AG09309 (cell line): ENCODE data around the gene ACSM4.

ENCODE experiments used
- DNase-seq: peaks from one replicate; pipeline ENCODE4 v3.0.0-alpha.2; 2010; ENCODE audit warnings: low read depth
- H3K4me3 ChIP-seq: 2 replicates; pipeline ENCODE4 v1.5.1; 2011; ENCODE audit warnings: mild to moderate bottlenecking, low read depth, low read length, moderate library complexity; ENCODE audit not compliant: control insufficient read depth
- TF ChIP-seq, protein P1 (sequence below): IDR thresholded peaks from 2 replicates; pipeline ENCODE4 v1.5.1; 2011; ENCODE audit warnings: mild to moderate bottlenecking, low read depth, low read length, inconsistent platforms; ENCODE audit not compliant: insufficient read depth, control insufficient read depth; ENCODE audit errors: missing control alignments

ACSM4 gene

DNA sequence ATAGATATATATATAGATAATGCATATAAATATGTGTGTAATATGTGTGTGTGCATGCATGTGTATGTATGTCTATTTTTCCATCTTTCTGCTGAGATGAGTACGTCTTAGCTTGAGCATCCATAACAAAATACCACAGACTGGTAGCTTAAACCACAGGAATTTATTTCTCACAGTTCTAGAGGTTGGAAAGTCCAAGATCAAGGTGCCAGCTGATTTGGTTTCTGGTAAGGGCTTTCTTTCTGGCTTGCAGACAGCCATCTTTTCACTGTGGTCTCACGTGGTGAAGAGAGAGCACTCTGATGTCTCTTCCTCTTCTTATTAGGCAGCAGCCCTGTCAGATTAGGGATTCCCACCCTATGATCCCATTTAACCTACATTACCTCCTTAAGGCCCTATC lies 47.3 kb downstream of the ACSM4 start:
- TF ChIP-seq, protein P1, sequence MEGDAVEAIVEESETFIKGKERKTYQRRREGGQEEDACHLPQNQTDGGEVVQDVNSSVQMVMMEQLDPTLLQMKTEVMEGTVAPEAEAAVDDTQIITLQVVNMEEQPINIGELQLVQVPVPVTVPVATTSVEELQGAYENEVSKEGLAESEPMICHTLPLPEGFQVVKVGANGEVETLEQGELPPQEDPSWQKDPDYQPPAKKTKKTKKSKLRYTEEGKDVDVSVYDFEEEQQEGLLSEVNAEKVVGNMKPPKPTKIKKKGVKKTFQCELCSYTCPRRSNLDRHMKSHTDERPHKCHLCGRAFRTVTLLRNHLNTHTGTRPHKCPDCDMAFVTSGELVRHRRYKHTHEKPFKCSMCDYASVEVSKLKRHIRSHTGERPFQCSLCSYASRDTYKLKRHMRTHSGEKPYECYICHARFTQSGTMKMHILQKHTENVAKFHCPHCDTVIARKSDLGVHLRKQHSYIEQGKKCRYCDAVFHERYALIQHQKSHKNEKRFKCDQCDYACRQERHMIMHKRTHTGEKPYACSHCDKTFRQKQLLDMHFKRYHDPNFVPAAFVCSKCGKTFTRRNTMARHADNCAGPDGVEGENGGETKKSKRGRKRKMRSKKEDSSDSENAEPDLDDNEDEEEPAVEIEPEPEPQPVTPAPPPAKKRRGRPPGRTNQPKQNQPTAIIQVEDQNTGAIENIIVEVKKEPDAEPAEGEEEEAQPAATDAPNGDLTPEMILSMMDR, result no peak
- no peak for DNase-seq
- no peak overlapping the region for H3K4me3 ChIP-seq

DNA sequence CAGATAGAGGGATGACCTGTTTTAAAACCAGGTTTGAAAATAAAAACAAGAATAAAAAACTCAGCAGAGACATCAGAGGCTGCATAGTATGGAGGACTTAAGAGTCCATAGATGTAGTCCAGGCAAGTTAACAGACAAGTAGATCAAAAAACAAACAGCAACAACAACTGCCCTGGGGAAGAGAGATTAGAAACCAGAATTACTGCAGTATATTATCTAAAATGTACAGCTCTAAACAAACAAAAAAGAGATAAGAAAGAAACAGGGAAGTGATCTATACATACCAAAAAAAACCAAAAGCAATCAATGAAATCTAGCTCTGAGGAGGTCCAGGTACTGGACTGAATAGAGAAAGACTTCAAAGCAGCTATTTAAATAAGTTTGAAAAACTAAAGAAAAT lies 48.8 kb downstream of the ACSM4 start:
- TF ChIP-seq, protein P1, result no peak
- no peak for DNase-seq
- no peak overlapping the region for H3K4me3 ChIP-seq

DNA sequence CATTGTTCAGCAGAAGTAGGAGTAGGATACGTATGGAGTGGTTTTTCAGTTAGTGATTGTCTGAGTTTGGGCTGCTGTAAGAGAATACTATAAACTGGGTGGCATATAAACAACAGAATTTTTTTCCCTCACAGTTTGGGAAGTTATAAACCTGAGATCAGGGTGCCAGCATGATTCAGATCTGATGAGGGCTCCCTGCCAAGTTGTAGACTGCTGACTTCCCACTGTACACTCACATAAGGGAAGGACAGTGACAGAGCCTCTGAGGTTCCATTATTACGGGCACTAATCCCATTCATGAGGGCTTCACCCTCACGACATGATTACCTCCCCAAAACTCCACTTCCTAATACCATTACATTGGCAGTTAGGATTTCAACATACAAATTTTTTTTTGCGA lies 50.7 kb downstream of the ACSM4 start:
- no peak for DNase-seq
- no peak overlapping the region for H3K4me3 ChIP-seq
- TF ChIP-seq, protein P1, result no peak

DNA sequence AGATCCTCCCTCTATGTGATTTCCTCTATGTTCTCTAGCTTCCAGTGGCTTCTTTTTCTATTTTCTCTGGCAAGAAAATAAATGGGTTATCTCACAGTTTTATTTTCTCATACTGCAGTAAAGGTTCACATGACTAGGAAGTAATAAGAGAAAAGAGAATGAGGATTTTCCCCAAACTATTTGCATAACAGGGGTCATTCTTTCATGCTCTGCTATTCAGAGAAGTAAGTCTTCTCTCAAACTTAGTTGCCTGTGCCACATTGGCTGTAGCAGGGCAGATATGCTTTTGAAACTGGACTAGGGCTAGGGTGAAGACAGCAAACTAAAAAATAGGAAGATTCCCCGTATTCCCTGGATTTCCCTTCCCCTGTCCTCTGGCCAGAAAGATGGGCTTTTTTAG lies 57.4 kb downstream of the ACSM4 start:
- no peak for DNase-seq

DNA sequence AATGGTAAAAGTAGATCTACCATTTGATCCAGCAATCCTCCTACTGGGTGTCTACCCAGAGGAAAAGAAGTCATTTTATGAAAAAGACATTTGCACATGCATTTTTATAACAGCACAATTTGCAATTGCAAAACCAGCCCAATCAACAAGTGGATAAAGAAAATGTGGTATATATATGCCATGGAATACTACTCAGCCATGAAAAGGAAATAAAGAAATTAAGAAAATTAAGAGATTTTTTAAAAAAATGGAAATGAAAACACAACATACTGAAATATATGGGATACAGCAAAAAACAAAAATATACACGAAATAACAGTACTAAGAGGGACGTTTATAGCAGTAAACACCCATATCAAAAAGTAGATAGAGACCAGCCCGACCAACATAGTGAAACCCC lies 58.9 kb downstream of the ACSM4 start:
- no peak overlapping the region for H3K4me3 ChIP-seq
- TF ChIP-seq, protein P1, result no peak
- no peak for DNase-seq

More for the DNA sequence above, 57.4 kb downstream of the ACSM4 start:
- TF ChIP-seq, protein P1, result no peak
- no peak overlapping the region for H3K4me3 ChIP-seq

DNA sequence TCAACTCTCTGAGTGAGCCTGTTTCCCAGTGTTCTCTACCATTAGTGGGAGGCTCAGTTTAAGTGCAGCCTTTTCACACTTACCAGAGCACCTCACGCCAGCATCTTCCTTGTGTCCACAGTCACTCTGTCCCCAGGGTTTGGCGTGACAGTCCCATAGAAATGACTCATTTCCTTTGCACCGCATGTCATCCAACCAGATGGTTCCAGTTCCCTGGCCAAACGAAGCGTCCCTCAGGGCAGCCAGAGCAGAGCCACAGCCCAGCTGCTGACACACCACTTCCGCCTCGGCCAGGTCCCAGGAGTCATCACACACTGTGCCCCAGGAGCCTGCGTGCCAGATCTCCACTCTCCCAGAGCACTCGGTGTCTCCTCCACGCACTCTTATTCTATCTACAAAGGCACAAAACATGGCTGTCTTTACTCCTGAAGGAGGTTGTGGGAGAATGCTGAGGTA lies 65.4 kb downstream of the ACSM4 start:
- TF ChIP-seq, protein P1, result no peak
- no peak overlapping the region for H3K4me3 ChIP-seq
- no peak for DNase-seq

DNA sequence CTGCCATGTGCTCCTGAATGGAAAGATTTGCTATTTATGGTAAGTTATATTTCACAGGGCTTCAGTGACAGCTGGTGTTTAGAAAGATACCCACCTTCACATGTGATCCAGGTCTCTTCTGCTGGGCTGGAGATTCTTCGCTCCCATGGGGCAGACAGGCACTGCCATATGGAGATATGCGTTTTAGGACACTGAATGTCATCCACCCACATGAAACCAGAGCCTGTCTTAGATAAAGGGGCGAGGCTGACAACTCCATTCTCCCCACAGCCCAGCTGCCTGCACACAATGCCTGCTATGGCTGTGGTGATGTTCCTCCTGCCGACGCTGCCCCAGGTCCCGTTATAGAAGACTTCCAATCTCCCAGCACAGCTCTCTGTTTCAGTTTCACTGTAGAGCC lies 69.4 kb downstream of the ACSM4 start:
- H3K4me3 ChIP-seq, result no peak overlapping the region
- no peak for DNase-seq
- TF ChIP-seq, protein P1, result no peak
